HepG2 (cell line): ENCODE results near the gene UBE2D3. TPM values are rescaled to one million over a fixed set of nuclear protein-coding genes. Genes with fewer than 3 reads are reported as not detected.

Experiments used
- HHEX ChIP-seq: IDR thresholded peaks from 2 replicates; pipeline ENCODE4 v1.6.1; 2016; ENCODE audit warnings: control low read depth
- HNRNPL ChIP-seq: fragments of 200-400 bp; formaldehyde crosslinking; IDR thresholded peaks from 2 replicates; pipeline ENCODE4 v1.6.1; 2017; ENCODE audit warnings: mild to moderate bottlenecking, low read depth, low read length
- IRF2 ChIP-seq: IDR thresholded peaks from 2 replicates; pipeline ENCODE4 v1.6.1; 2018; ENCODE audit warnings: missing genetic modification reagents, missing compliant biosample characterization
- KLF13 ChIP-seq: sonication (generic); formaldehyde crosslinking; IDR thresholded peaks from 2 replicates; pipeline ENCODE4 v1.4.0; 2020; ENCODE audit warnings: mild to moderate bottlenecking, missing genetic modification reagents
- KMT2A ChIP-seq: sonication (generic); formaldehyde crosslinking; IDR thresholded peaks from 2 replicates; pipeline ENCODE4 v1.4.0; 2020; ENCODE audit warnings: missing genetic modification reagents
- NR2C2 ChIP-seq: sonication (generic); formaldehyde crosslinking; IDR thresholded peaks from 2 replicates; pipeline ENCODE4 v1.4.0; 2020; ENCODE audit warnings: missing genetic modification reagents, mild to moderate bottlenecking, moderate library complexity, borderline replicate concordance
- NR2F1 ChIP-seq, 2 experiments: fragments of 450-650 bp in 1 of 2; formaldehyde crosslinking in 1 of 2; IDR thresholded peaks; 2 replicates each; pipeline versions ENCODE4 v1.5.0 to v1.6.1; 2016 to 2020; ENCODE audit warnings: mild to moderate bottlenecking in 1 of 2, missing compliant biosample characterization in 1 of 2, missing genetic modification reagents in 1 of 2, moderate library complexity in 1 of 2
- NR2F2 ChIP-seq: IDR thresholded peaks from 2 replicates; pipeline ENCODE4 v1.6.1; 2012; ENCODE audit warnings: low read depth, inconsistent platforms, borderline replicate concordance
- SOX5 ChIP-seq: IDR thresholded peaks from 2 replicates; pipeline ENCODE4 v1.6.1; 2016; ENCODE audit warnings: borderline replicate concordance
- XRCC5 ChIP-seq: fragments of 200-400 bp; formaldehyde crosslinking; optimal IDR thresholded peaks from 2 replicates; pipeline ENCODE3; 2017; ENCODE audit warnings: mild to moderate bottlenecking, low read length
- ZNF251 ChIP-seq: sonication (generic); formaldehyde crosslinking; IDR thresholded peaks from 2 replicates; pipeline ENCODE4 v1.9.0; 2021; ENCODE audit warnings: mild to moderate bottlenecking, missing genetic modification reagents
- polyA plus RNA-seq, 8 experiments: library from polyadenylated mRNA; depleted of rRNA in 3 of 8; stranded (reverse) in 7 of 8; unstranded in 1 of 8; fragments of >200 nt; fragmentation: Illumina TruSeq in 4 of 8; extraction: Trizol in 4 of 8; gene quantifications; 2 replicates each; pipeline versions ENCODE4 v1.2.1 to v1.2.3, GENCODE V29; 2011 to 2016; ENCODE audit warnings: low read depth in 4 of 8, missing spikeins in 1 of 8, mixed read lengths in 1 of 8; ENCODE audit not compliant: insufficient read depth in 1 of 8
- total RNA-seq, 5 experiments: library from RNA; depleted of rRNA; stranded (reverse); fragments of >200 nt; fragmentation: Illumina TruSeq; extraction: Trizol; gene quantifications; 2 replicates each; pipeline ENCODE4 v1.2.3, GENCODE V29; 2016; ENCODE audit warnings: low read depth in 1 of 5
- TF ChIP-seq, protein P1 (sequence below), 2 experiments: sonication (generic) in 1 of 2; formaldehyde crosslinking in 1 of 2; IDR thresholded peaks; 2 replicates each; pipeline versions ENCODE4 v1.4.0 to v1.6.1; 2018 to 2020; ENCODE audit warnings: missing genetic modification reagents in 2 of 2, borderline replicate concordance in 1 of 2, low read depth in 1 of 2, mild to moderate bottlenecking in 1 of 2, missing biosample characterization in 1 of 2
- TF ChIP-seq, protein P2 (sequence below): IDR thresholded peaks from 2 replicates; pipeline ENCODE4 v1.6.1; 2016; ENCODE audit warnings: mild to moderate bottlenecking, missing biosample characterization, missing genetic modification reagents
- TF ChIP-seq, protein P3 (sequence below): sonication (generic); formaldehyde crosslinking; conservative IDR thresholded peaks from 2 replicates; pipeline ENCODE4 v1.4.0; 2020; ENCODE audit warnings: missing genetic modification reagents
- TF ChIP-seq, protein P4 (sequence below): sonication (generic); formaldehyde crosslinking; IDR thresholded peaks from 2 replicates; pipeline ENCODE4 v1.8.0; 2022; ENCODE audit warnings: mild to moderate bottlenecking, missing genetic modification reagents, borderline replicate concordance
- TF ChIP-seq, protein P5 (sequence below): sonication (generic); formaldehyde crosslinking; IDR thresholded peaks from 2 replicates; pipeline ENCODE4 v1.8.0; 2022; ENCODE audit warnings: mild to moderate bottlenecking, missing genetic modification reagents, moderate library complexity
- TF ChIP-seq, protein P6 (sequence below): IDR thresholded peaks from 2 replicates; pipeline ENCODE4 v1.6.1; 2016
- TF ChIP-seq, protein P7 (sequence below): sonication (generic); formaldehyde crosslinking; IDR thresholded peaks from 2 replicates; pipeline ENCODE4 v1.5.0; 2020; ENCODE audit warnings: missing genetic modification reagents

UBE2D3 gene
- total and polyA plus RNA-seq, 2 of the 13 experiments (the other 11 are each of a cell fraction or from before 2014, with no cell fraction given) = 224 to 293 TPM

DNA sequence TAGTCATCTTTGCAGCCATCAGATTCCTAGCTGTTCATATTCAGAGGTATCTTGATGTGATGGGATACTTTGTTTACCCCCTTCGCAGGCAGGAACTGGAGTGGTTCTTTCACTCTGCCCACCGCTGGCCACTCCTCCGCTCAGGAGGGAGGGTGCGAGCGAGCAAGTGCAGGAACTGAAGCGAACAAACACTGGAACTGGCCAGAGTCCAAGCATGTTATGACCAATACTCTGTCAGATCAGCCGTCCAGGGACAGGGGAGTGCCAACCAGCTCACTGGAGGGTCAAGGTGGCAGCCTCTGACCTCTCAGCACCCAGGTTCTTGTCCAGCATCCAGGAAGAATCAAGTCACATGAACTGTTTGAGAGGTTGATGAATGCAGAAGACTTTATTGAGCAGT lies 48.6 kb downstream of the UBE2D3 start (continued):
- TF ChIP-seq, protein P1, sequence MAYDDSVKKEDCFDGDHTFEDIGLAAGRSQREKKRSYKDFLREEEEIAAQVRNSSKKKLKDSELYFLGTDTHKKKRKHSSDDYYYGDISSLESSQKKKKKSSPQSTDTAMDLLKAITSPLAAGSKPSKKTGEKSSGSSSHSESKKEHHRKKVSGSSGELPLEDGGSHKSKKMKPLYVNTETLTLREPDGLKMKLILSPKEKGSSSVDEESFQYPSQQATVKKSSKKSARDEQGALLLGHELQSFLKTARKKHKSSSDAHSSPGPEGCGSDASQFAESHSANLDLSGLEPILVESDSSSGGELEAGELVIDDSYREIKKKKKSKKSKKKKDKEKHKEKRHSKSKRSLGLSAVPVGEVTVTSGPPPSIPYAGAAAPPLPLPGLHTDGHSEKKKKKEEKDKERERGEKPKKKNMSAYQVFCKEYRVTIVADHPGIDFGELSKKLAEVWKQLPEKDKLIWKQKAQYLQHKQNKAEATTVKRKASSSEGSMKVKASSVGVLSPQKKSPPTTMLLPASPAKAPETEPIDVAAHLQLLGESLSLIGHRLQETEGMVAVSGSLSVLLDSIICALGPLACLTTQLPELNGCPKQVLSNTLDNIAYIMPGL (CRISPR knock-in tag; IDR thresholded peaks at IDR 0.05; ENCODE audit: borderline replicate concordance in 1 of 2, low read depth in 1 of 2) = peak; percentile 35 to 47; a peak in 1 of 4 replicates
- TF ChIP-seq, protein P2, sequence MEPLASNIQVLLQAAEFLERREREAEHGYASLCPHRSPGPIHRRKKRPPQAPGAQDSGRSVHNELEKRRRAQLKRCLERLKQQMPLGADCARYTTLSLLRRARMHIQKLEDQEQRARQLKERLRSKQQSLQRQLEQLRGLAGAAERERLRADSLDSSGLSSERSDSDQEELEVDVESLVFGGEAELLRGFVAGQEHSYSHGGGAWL (CRISPR knock-in tag) = 0 out of 2 replicates have a peak, but pooled peaks have one; percentile 29
- TF ChIP-seq, protein P3, sequence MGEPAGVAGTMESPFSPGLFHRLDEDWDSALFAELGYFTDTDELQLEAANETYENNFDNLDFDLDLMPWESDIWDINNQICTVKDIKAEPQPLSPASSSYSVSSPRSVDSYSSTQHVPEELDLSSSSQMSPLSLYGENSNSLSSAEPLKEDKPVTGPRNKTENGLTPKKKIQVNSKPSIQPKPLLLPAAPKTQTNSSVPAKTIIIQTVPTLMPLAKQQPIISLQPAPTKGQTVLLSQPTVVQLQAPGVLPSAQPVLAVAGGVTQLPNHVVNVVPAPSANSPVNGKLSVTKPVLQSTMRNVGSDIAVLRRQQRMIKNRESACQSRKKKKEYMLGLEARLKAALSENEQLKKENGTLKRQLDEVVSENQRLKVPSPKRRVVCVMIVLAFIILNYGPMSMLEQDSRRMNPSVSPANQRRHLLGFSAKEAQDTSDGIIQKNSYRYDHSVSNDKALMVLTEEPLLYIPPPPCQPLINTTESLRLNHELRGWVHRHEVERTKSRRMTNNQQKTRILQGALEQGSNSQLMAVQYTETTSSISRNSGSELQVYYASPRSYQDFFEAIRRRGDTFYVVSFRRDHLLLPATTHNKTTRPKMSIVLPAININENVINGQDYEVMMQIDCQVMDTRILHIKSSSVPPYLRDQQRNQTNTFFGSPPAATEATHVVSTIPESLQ (CRISPR knock-in tag) = no peak
- TF ChIP-seq, protein P4, sequence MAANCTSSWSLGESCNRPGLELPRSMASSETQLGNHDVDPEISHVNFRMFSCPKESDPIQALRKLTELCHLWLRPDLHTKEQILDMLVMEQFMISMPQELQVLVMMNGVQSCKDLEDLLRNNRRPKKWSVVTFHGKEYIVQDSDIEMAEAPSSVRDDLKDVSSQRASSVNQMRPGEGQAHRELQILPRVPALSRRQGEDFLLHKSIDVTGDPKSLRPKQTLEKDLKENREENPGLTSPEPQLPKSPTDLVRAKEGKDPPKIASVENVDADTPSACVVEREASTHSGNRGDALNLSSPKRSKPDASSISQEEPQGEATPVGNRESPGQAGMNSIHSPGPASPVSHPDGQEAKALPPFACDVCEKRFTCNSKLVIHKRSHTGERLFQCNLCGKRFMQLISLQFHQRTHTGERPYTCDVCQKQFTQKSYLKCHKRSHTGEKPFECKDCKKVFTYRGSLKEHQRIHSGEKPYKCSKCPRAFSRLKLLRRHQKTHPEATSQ (CRISPR knock-in tag) = no peak
- 0 out of 2 replicates have a peak, but pooled peaks have one; percentile 54 for TF ChIP-seq HNRNPL
- TF ChIP-seq XRCC5 = peak; percentile 63
- TF ChIP-seq NR2F1 (CRISPR knock-in tag; IDR thresholded peaks at IDR 0.05) = peak; percentile 82 to 87
- TF ChIP-seq IRF2 (CRISPR knock-in tag) = peak; percentile 64; the same call in 1 of the 2 replicates
- TF ChIP-seq KMT2A (CRISPR knock-in tag) = 0 out of 2 replicates have a peak, but pooled peaks have one; percentile 35
- TF ChIP-seq KLF13 (CRISPR knock-in tag) = no peak
- TF ChIP-seq NR2F2 = peak; percentile 86
- TF ChIP-seq SOX5 (CRISPR knock-in tag) = peak; percentile 60
- TF ChIP-seq NR2C2 (CRISPR knock-in tag) = peak; percentile 86
- TF ChIP-seq, protein P5, sequence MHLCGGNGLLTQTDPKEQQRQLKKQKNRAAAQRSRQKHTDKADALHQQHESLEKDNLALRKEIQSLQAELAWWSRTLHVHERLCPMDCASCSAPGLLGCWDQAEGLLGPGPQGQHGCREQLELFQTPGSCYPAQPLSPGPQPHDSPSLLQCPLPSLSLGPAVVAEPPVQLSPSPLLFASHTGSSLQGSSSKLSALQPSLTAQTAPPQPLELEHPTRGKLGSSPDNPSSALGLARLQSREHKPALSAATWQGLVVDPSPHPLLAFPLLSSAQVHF (CRISPR knock-in tag) = no peak
- no peak for TF ChIP-seq HHEX (CRISPR knock-in tag)
- TF ChIP-seq, protein P6, sequence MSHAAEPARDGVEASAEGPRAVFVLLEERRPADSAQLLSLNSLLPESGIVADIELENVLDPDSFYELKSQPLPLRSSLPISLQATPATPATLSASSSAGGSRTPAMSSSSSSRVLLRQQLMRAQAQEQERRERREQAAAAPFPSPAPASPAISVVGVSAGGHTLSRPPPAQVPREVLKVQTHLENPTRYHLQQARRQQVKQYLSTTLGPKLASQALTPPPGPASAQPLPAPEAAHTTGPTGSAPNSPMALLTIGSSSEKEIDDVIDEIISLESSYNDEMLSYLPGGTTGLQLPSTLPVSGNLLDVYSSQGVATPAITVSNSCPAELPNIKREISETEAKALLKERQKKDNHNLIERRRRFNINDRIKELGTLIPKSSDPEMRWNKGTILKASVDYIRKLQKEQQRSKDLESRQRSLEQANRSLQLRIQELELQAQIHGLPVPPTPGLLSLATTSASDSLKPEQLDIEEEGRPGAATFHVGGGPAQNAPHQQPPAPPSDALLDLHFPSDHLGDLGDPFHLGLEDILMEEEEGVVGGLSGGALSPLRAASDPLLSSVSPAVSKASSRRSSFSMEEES (CRISPR knock-in tag) = peak; percentile 29; the same call in 1 of the 2 replicates
- TF ChIP-seq, protein P7, sequence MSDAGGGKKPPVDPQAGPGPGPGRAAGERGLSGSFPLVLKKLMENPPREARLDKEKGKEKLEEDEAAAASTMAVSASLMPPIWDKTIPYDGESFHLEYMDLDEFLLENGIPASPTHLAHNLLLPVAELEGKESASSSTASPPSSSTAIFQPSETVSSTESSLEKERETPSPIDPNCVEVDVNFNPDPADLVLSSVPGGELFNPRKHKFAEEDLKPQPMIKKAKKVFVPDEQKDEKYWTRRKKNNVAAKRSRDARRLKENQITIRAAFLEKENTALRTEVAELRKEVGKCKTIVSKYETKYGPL (CRISPR knock-in tag) = no peak
- TF ChIP-seq ZNF251 = no peak
